ENCODE measurements around the gene RORC. TPM values are rescaled to one million over a fixed set of nuclear protein-coding genes. Genes with fewer than 3 reads are reported as not detected.

The RORC gene
- total RNA-seq, 1 experiment from 2014 or later = 0.26 TPM

DNA sequence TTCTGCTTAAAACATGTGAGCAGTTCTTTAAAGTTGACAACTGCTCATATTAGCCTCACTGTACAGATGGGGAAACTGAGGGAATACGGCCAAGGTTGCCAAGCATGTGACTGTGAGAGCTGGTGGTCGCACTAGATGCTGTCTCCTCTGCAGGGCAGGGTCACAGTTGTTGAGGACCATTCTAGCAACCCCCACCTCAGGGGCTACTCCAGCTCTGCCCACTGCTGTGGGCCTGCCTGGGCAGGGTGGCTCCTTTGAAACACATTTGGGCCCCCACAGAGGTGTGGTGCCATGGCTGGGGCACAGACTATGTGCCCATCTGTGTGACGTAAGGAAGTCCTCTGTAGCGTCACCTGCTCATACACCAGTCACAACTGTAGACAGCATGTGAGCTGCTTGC, 21.1 kb upstream of the RORC start:
- Histone ChIP-seq H3K79me2 (ENCODE audit: low read length) (no peaks in the 10 kb centered on the region), H3K27ac (ENCODE audit: low read length) (no peak overlapping the region), H3K9me3 (ENCODE audit: low read length) (no peaks in the 10 kb centered on the region), H3K27me3 (ENCODE audit: low read length) (peaks cover 18% of the 10 kb centered on the region), H3K4me1 (ENCODE audit: insufficient read depth, low read length) (no peaks in the 10 kb centered on the region), H3F3A (ENCODE audit: low read length, unreplicated experiment) (no peaks in the 10 kb centered on the region), H3K9ac (ENCODE audit: low read length) (no peak overlapping the region), H2AFZ (ENCODE audit: low read length) (no peak overlapping the region), H3K36me3 (ENCODE audit: low read depth, low read length) (no peaks in the 10 kb centered on the region), H3K9me2 (replicated peaks; ENCODE audit: low read length) (no peaks in the 10 kb centered on the region), H4K20me1 (ENCODE audit: low read length) (no peaks in the 10 kb centered on the region), H3K4me2 (ENCODE audit: low read length) (no peak overlapping the region), H3K4me3 (ENCODE audit: low read length) (no peak overlapping the region)
- intact Hi-C loops (cut with micrococcal nuclease) = no loop called here
- ChIA-PET CTCF (no interaction called here), POLR2A (ENCODE audit: unreplicated experiment) (no interaction called here)
- TF ChIP-seq, protein P1, sequence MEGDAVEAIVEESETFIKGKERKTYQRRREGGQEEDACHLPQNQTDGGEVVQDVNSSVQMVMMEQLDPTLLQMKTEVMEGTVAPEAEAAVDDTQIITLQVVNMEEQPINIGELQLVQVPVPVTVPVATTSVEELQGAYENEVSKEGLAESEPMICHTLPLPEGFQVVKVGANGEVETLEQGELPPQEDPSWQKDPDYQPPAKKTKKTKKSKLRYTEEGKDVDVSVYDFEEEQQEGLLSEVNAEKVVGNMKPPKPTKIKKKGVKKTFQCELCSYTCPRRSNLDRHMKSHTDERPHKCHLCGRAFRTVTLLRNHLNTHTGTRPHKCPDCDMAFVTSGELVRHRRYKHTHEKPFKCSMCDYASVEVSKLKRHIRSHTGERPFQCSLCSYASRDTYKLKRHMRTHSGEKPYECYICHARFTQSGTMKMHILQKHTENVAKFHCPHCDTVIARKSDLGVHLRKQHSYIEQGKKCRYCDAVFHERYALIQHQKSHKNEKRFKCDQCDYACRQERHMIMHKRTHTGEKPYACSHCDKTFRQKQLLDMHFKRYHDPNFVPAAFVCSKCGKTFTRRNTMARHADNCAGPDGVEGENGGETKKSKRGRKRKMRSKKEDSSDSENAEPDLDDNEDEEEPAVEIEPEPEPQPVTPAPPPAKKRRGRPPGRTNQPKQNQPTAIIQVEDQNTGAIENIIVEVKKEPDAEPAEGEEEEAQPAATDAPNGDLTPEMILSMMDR (conservative IDR thresholded peaks at IDR 0.05; ENCODE audit: low read depth, low read length) = no peak
- TF ChIP-seq EZH2 (IDR thresholded peaks at IDR 0.05; ENCODE audit: low read length, unreplicated experiment) (no peak), EZH2phosphoT487 (IDR thresholded peaks at IDR 0.05; ENCODE audit: borderline replicate concordance, low read length) (no peak)
- ATAC-seq = no peak
- DNase-seq = no peak
- BruUV-seq (replicated peaks) = no TSS peak

DNA sequence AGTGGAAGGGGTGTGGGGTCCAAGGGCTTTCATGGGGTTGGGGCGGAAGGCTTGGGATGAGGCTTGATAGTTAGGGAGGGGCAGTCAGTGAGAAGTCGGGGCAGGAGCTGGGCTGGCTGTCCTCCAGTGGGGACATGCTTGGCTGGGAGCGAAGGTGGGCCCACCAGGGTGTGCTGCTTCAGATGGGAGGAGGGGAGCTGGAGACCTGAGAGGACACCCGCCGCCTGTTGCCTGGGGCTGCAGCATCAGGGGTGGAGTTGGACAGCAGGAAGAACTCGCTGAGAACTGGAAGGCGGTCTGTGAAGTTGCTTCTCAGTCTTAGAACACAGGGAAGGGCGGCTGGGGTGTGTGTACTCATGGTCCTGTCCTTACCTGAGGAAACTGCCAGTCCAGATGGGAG, 20.3 kb upstream of the RORC start:
- Histone ChIP-seq H3F3A (ENCODE audit: low read length, unreplicated experiment) (no peaks in the 10 kb centered on the region), H3K4me3 (ENCODE audit: low read length) (no peak overlapping the region), H3K27ac (ENCODE audit: low read length) (no peak overlapping the region), H3K9me3 (ENCODE audit: low read length) (no peaks in the 10 kb centered on the region), H3K9me2 (replicated peaks; ENCODE audit: low read length) (no peaks in the 10 kb centered on the region), H3K36me3 (ENCODE audit: low read depth, low read length) (no peaks in the 10 kb centered on the region), H3K4me1 (ENCODE audit: insufficient read depth, low read length) (peaks cover under 1% of the 10 kb centered on the region; the same call in 1 of the 2 replicates), H3K79me2 (ENCODE audit: low read length) (no peaks in the 10 kb centered on the region), H2AFZ (ENCODE audit: low read length) (no peak overlapping the region), H3K27me3 (ENCODE audit: low read length) (peaks cover 18% of the 10 kb centered on the region), H3K9ac (ENCODE audit: low read length) (no peak overlapping the region), H3K4me2 (ENCODE audit: low read length) (no peak overlapping the region), H4K20me1 (ENCODE audit: low read length) (no peaks in the 10 kb centered on the region)
- ATAC-seq = no peak
- no peak for TF ChIP-seq EZH2 (IDR thresholded peaks at IDR 0.05; ENCODE audit: low read length, unreplicated experiment)
- TF ChIP-seq, protein P1 (conservative IDR thresholded peaks at IDR 0.05; ENCODE audit: low read depth, low read length) = no peak
- TF ChIP-seq EZH2phosphoT487 (IDR thresholded peaks at IDR 0.05; ENCODE audit: borderline replicate concordance, low read length) = no peak
- ChIA-PET CTCF (no interaction called here), POLR2A (ENCODE audit: unreplicated experiment) (no interaction called here)
- no peak for DNase-seq
- no TSS peak for BruUV-seq (replicated peaks)
- intact Hi-C loops (cut with micrococcal nuclease) = no loop called here

DNA sequence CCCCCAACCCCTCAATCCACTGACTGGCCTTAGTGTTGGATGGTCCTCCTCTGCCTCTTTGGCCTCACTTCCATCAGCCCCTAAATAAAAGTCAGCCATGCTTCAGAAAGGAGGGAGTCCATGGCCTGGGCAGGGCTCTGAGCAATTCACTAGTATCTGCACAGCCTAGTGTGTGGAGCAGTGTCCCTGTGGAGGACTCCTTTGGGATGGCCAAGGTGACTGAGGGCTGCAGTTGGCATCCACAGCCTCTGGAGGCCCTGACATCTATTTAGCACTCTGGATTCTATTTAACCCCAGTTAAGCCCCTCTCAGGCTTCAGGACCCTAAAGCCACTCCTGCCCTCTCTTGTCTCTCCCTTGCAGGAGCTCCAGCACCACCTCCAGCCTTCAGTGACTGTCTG, 18.3 kb upstream of the RORC start:
- no peaks in the 10 kb centered on the region for H4K20me1 ChIP-seq (ENCODE audit: low read length)
- TF ChIP-seq, protein P1 (conservative IDR thresholded peaks at IDR 0.05; ENCODE audit: low read depth, low read length) = no peak
- CTCF ChIA-PET = no interaction called here
- H3K36me3 ChIP-seq (ENCODE audit: low read depth, low read length) = no peaks in the 10 kb centered on the region
- DNase-seq (no peak), ATAC-seq (no peak)
- no peak overlapping the region for H2AFZ ChIP-seq (ENCODE audit: low read length)
- H3K4me3 ChIP-seq (ENCODE audit: low read length) = no peak overlapping the region
- no TSS peak for BruUV-seq (replicated peaks)
- no peaks in the 10 kb centered on the region for H3K9me2 ChIP-seq (replicated peaks; ENCODE audit: low read length)
- H3K9ac ChIP-seq (ENCODE audit: low read length) = no peak overlapping the region
- intact Hi-C loops (cut with micrococcal nuclease) = loop anchor here (5.0 kb wide), 1 partner anchor 152 kb away; no protein-coding TSS in a partner anchor
- H3K79me2 ChIP-seq (ENCODE audit: low read length) = no peaks in the 10 kb centered on the region
- POLR2A ChIA-PET (ENCODE audit: unreplicated experiment) = no interaction called here
- peaks cover 18% of the 10 kb centered on the region for H3K27me3 ChIP-seq (ENCODE audit: low read length)
- H3F3A ChIP-seq (ENCODE audit: low read length, unreplicated experiment) = no peaks in the 10 kb centered on the region
- no peaks in the 10 kb centered on the region for H3K9me3 ChIP-seq (ENCODE audit: low read length)
- H3K4me1 ChIP-seq (ENCODE audit: insufficient read depth, low read length) = peaks cover 11% of the 10 kb centered on the region
- no peak overlapping the region for H3K4me2 ChIP-seq (ENCODE audit: low read length)
- H3K27ac ChIP-seq (ENCODE audit: low read length) = no peak overlapping the region
